Activated naive CD8-positive, alpha-beta T cell treated with anti-CD3 and anti-CD28 coated beads for 36 hours (primary cell): ENCODE results near the gene AAMP. TPM values are rescaled to one million over a fixed set of nuclear protein-coding genes. Genes with fewer than 3 reads are reported as not detected.
A peak's percentile ranks its signal among the peaks of the same experiment; 100 is the strongest.

Experiments used
- DNase-seq: peaks from one replicate; pipeline ENCODE4 v3.0.0; 2021
- H3K27ac Mint-ChIP-seq: one replicate; pipeline ENCODE4 v1.8.0; 2022; ENCODE audit warnings: mild to moderate bottlenecking, moderate library complexity, mixed read lengths
- H3K27me3 Mint-ChIP-seq: one replicate; pipeline ENCODE4 v1.8.0; 2022; ENCODE audit warnings: mild to moderate bottlenecking, mixed read lengths
- H3K36me3 Mint-ChIP-seq: one replicate; pipeline ENCODE4 v1.8.0; 2021; ENCODE audit warnings: mild to moderate bottlenecking, mixed read lengths
- H3K4me1 Mint-ChIP-seq: one replicate; pipeline ENCODE4 v1.8.0; 2021; ENCODE audit warnings: mixed read lengths
- H3K4me3 Mint-ChIP-seq: one replicate; pipeline ENCODE4 v1.8.0; 2022; ENCODE audit warnings: mild to moderate bottlenecking, moderate library complexity, mixed read lengths
- H3K9me3 Mint-ChIP-seq: one replicate; pipeline ENCODE4 v1.8.0; 2022; ENCODE audit warnings: mixed read lengths
- total RNA-seq, 2 experiments: library from RNA; stranded (reverse); gene quantifications; one replicate each; pipeline ENCODE4 v1.2.3, GENCODE V29; 2021

The AAMP gene
- total RNA-seq, 2 experiments from 2014 or later = 94.6 to 97.7 TPM

DNA sequence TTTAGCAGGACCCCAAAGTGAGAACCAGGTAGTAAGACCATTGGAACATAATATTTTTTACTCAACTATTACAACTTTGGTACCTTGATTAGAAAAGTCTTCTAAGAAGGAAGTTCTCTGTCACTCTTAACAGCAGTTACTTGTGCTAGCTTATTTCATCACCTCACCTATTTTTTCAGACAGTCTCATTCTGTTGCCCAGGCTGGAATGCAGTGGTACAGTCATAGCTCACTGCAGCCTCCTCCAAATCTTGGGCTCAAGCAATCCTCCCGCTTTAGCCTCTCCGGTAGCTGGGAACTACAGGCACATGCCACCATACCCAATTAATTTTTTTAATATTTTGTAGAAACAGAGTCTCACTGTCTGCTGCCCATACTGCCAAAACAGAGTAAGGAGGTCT lies 34.9 kb downstream of the AAMP start:
- peak overlapping the region; percentile 83 for H3K27ac Mint-ChIP-seq
- peaks cover 39% of the 10 kb centered on the region for H3K4me1 Mint-ChIP-seq
- H3K9me3 Mint-ChIP-seq = no peaks in the 10 kb centered on the region
- peaks cover 74% of the 10 kb centered on the region for H3K36me3 Mint-ChIP-seq
- no peak for DNase-seq
- H3K4me3 Mint-ChIP-seq = no peak overlapping the region
- H3K27me3 Mint-ChIP-seq = no peaks in the 10 kb centered on the region

DNA sequence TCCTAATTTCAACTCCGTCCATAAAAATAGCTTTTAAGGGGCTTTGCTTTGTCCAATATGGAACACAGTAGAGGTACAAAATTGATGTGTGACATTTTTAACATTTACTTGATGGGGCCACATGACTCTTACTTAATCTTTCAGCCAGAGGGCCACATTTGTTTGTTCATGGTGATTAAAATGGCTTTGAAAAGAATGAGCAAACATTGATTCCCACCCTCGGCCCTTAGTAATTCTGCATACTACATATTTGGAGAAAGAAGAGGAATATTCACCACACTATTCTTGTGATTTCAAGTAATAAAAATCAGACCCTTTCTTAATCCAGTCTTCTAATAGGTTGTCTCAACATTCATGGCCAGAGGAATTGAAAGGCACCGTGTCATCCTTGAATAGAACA lies 35.4 kb downstream of the AAMP start:
- Mint-ChIP-seq H3K27me3 (no peaks in the 10 kb centered on the region), H3K9me3 (no peaks in the 10 kb centered on the region), H3K36me3 (peaks cover 69% of the 10 kb centered on the region), H3K4me3 (no peak overlapping the region), H3K4me1 (peaks cover 41% of the 10 kb centered on the region), H3K27ac (peak overlapping the region; percentile 83)
- DNase-seq = no peak

- Mint-ChIP-seq H3K9me3 (no peaks in the 10 kb centered on the region), H3K36me3 (peaks cover 64% of the 10 kb centered on the region), H3K27me3 (no peaks in the 10 kb centered on the region), H3K4me1 (peaks cover 45% of the 10 kb centered on the region), H3K4me3 (no peak overlapping the region), H3K27ac (peak overlapping the region; percentile 62)
- DNase-seq = no peak
These were observed 36.4 kb downstream of the AAMP start for GRCh38 chr2:218233543-218233942.

DNA sequence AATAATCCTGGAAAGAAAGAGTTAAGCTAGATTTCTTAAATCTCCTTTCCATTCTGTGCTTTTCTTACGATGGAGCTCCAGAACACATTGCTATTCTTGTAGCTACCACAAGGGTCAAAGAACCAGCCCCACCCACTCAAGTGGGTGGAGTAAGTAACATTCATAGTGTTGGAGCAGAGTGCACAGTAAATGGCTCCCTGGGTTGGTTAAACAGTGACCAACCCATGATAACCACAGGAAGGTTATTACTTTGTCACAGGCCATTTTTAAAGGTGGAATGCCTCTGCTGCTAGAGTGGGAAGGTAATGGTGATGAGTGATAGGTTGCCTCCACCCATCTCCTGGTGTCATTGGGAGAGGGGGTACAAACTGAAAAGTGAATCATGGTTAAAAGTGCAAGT lies 39.1 kb downstream of the AAMP start:
- Mint-ChIP-seq H3K36me3 (peaks cover 77% of the 10 kb centered on the region), H3K27ac (peak overlapping the region; percentile 76), H3K4me3 (peak overlapping the region; percentile 22), H3K9me3 (peaks cover 1% of the 10 kb centered on the region), H3K4me1 (peaks cover 62% of the 10 kb centered on the region), H3K27me3 (no peaks in the 10 kb centered on the region)
- DNase-seq = peak; percentile 36

- Mint-ChIP-seq H3K27ac (peak overlapping the region; percentile 76), H3K9me3 (peaks cover 1% of the 10 kb centered on the region), H3K4me1 (peaks cover 71% of the 10 kb centered on the region), H3K27me3 (no peaks in the 10 kb centered on the region), H3K36me3 (peaks cover 78% of the 10 kb centered on the region), H3K4me3 (peak overlapping the region; percentile 22)
- DNase-seq = peak; percentile 21
These were observed 40.1 kb downstream of the AAMP start for GRCh38 chr2:218229851-218230250.

DNA sequence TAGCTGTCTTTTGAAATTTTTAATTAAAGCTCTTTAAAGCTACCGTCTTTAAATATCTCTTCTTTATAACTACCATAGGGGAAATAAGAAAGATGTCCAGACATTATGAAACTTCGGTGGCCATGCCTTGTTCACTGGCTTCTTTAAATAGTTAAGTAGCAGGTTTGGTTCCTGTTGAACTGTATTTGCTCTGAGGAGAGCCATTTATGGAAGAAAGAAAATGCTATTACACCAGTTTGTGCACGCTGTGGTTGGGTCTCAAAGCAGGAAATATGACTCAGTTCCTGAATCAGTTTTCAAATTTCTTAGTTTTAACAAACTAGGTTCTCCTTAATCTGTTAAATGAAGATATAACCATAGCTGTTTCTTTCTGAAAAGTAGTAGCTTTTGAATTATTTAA lies 40.7 kb downstream of the AAMP start:
- peak; percentile 35 for DNase-seq
- Mint-ChIP-seq H3K4me3 (peak overlapping the region; percentile 29), H3K27me3 (no peaks in the 10 kb centered on the region), H3K4me1 (peaks cover 74% of the 10 kb centered on the region), H3K27ac (peak overlapping the region; percentile 96), H3K36me3 (peaks cover 79% of the 10 kb centered on the region), H3K9me3 (peaks cover 1% of the 10 kb centered on the region)

GRCh38 chr2:218228366-218229090 lies 41.4 kb downstream of the AAMP start:
- Mint-ChIP-seq H3K27me3 (no peaks in the 10 kb centered on the region), H3K36me3 (peaks cover 79% of the 10 kb centered on the region), H3K9me3 (peaks cover 1% of the 10 kb centered on the region), H3K27ac (peak overlapping the region; percentile 96), H3K4me3 (peak overlapping the region; percentile 18), H3K4me1 (peaks cover 77% of the 10 kb centered on the region)
- no peak for DNase-seq

- H3K27me3 Mint-ChIP-seq = no peaks in the 10 kb centered on the region
- H3K27ac Mint-ChIP-seq = peak overlapping the region; percentile 96
- no peak overlapping the region for H3K4me3 Mint-ChIP-seq
- H3K36me3 Mint-ChIP-seq = peaks cover 77% of the 10 kb centered on the region
- no peak for DNase-seq
- peaks cover 1% of the 10 kb centered on the region for H3K9me3 Mint-ChIP-seq
- peaks cover 89% of the 10 kb centered on the region for H3K4me1 Mint-ChIP-seq
These were observed 43.0 kb downstream of the AAMP start for GRCh38 chr2:218226903-218227302.

DNA sequence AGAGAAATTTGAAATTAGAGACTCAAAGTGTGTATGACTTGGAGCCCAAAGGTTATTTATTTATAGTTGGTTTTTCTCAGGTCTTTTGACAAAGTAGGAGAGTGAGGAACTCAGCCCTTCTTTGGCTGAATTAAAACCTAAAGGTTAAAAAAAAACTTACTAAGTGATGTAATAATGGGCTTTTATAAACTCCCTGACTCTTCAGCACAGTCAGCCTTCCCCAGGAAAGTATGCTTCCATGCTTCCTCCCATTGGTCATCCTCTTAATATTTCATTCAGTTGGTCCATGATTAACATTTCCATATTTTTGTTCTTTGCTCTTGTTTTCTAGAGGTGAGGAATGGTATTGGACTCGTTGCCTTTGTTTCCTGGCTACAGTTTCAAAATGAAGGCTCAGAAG lies 45.8 kb downstream of the AAMP start:
- peak overlapping the region; percentile 56 for H3K4me3 Mint-ChIP-seq
- peaks cover 92% of the 10 kb centered on the region for H3K4me1 Mint-ChIP-seq
- DNase-seq = no peak
- H3K27ac Mint-ChIP-seq = peak overlapping the region; percentile 96
- peaks cover 88% of the 10 kb centered on the region for H3K36me3 Mint-ChIP-seq
- peaks cover 1% of the 10 kb centered on the region for H3K9me3 Mint-ChIP-seq
- H3K27me3 Mint-ChIP-seq = no peaks in the 10 kb centered on the region

DNA sequence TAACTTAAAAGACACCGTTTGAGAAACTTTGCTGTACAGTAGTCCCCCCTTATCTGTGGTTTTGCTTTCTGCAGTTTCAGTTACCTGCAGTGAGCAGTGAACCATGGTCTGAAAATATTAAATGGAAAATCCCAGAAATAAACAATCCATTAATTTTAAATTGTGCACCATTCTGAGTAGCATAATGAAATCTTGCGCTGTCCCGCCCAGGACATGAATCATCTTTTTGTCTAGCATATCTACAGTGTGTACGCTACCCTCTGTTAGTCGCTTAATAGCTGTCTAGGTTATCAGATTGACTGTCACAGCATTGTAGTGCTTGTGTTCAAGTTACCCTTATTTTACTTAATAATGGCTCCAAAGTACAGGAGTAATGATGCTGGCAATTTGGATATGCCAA lies 46.9 kb downstream of the AAMP start:
- Mint-ChIP-seq H3K27me3 (no peaks in the 10 kb centered on the region), H3K36me3 (peaks cover 89% of the 10 kb centered on the region), H3K4me1 (peaks cover 83% of the 10 kb centered on the region), H3K27ac (peak overlapping the region; percentile 96), H3K9me3 (peaks cover 1% of the 10 kb centered on the region), H3K4me3 (peak overlapping the region; percentile 33)
- no peak for DNase-seq

GRCh38 chr2:218221000-218221399 lies 48.9 kb downstream of the AAMP start:
- H3K27me3 Mint-ChIP-seq = no peaks in the 10 kb centered on the region
- H3K27ac Mint-ChIP-seq = peak overlapping the region; percentile 96
- H3K4me1 Mint-ChIP-seq = peaks cover 74% of the 10 kb centered on the region
- no peaks in the 10 kb centered on the region for H3K9me3 Mint-ChIP-seq
- H3K36me3 Mint-ChIP-seq = peaks cover 80% of the 10 kb centered on the region
- DNase-seq = no peak
- peak overlapping the region; percentile 86 for H3K4me3 Mint-ChIP-seq

- Mint-ChIP-seq H3K4me3 (peak overlapping the region; percentile 86), H3K4me1 (peaks cover 66% of the 10 kb centered on the region), H3K9me3 (no peaks in the 10 kb centered on the region), H3K27me3 (no peaks in the 10 kb centered on the region), H3K36me3 (peaks cover 70% of the 10 kb centered on the region), H3K27ac (peak overlapping the region; percentile 96)
- no peak for DNase-seq
These were observed 50.0 kb downstream of the AAMP start for GRCh38 chr2:218219934-218220333.

DNA sequence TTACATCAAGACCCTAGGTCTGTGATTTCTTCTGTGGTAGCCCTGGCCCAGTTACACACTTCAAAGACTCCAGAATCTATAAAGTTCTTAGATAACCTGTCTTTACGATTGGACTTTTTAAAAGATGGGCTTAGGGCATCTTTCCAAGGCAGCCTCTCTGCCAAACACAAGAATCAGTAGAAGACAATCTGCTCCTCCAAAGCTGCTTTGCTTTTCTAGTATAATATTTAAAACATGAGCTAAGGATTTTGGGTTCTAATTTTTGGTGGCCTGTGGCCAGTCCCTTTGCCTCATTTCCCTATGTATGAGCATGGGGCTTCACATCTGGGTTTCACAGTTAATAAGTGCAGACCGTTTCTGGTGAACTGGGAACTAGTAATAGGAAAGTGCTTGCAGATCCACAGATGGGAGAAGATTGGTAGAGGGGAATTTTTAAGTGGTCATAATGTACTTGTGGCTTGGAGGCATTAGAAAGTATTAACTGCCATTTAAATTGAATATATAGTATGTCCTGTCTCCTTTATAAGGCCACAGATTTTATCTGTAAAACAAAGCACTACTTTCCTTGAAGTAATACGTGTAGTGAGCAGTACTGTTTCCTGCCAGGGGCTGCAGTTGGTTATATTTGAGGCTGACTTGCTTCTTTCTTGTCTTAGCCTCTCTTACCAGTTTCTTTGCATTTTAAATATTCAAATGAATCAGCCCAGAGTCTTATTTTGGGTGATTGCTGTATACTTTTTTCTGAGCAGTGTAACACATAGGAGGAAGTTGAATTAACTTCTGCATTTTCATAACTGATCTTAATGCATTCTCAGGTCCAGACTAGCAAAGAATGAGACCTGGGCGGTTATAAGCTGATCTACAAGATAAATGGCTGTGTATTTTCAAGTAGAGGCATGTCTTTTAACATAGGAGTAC lies 51.4 kb downstream of the AAMP start:
- Mint-ChIP-seq H3K27ac (peak overlapping the region; percentile 96), H3K9me3 (no peaks in the 10 kb centered on the region), H3K4me1 (peaks cover 52% of the 10 kb centered on the region), H3K4me3 (peak overlapping the region; percentile 86), H3K27me3 (no peaks in the 10 kb centered on the region), H3K36me3 (peaks cover 58% of the 10 kb centered on the region)
- no peak for DNase-seq

DNA sequence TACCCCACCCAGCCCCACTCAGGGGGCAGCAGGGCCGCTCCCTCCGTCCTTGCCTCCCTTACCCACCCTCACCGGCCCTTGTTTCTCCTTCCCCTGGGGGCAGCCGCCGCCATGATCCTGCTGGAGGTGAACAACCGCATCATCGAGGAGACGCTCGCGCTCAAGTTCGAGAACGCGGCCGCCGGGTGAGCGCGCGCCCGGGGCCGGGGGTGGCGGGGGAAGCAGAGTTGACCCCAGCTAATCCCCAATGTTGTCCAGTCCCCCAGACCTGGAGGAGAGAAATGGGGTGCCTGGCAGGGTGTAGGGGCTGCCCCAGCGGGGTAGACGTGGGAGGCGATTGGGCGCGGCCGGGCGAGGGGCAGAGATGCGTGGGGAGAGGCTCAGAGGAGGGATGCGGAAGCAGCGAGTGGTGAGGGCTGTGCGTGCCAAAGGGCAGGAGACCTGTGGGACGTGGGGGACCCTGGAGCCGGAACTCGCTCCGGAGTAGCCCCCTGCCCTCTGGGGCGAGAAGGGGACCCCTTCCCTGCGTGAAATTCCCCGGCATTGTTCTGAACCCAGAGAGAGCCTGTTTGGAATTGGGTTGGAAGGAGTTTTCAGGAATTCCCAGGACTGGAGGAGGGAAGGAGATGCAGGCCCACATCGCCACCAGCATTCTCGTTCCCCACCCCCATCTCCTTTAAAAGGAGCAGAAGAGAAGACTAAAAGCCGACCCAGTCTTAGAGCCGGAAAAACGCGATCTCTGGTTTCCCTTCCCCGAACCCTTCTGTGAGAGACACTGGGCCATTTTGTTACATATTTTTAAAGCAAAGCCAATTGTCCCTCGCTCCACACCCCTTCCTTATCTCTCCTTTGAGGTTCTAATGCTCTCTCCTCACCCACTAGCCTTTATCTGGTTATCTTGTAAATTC lies 52.3 kb downstream of the AAMP start:
- DNase-seq = peak; percentile 82
- Mint-ChIP-seq H3K4me1 (peaks cover 43% of the 10 kb centered on the region), H3K27me3 (no peaks in the 10 kb centered on the region), H3K9me3 (no peaks in the 10 kb centered on the region), H3K36me3 (peaks cover 52% of the 10 kb centered on the region), H3K4me3 (peak overlapping the region; percentile 86), H3K27ac (peak overlapping the region; percentile 96)
